ENCODE measurements around the gene LY6G5B.

LY6G5B gene

DNA sequence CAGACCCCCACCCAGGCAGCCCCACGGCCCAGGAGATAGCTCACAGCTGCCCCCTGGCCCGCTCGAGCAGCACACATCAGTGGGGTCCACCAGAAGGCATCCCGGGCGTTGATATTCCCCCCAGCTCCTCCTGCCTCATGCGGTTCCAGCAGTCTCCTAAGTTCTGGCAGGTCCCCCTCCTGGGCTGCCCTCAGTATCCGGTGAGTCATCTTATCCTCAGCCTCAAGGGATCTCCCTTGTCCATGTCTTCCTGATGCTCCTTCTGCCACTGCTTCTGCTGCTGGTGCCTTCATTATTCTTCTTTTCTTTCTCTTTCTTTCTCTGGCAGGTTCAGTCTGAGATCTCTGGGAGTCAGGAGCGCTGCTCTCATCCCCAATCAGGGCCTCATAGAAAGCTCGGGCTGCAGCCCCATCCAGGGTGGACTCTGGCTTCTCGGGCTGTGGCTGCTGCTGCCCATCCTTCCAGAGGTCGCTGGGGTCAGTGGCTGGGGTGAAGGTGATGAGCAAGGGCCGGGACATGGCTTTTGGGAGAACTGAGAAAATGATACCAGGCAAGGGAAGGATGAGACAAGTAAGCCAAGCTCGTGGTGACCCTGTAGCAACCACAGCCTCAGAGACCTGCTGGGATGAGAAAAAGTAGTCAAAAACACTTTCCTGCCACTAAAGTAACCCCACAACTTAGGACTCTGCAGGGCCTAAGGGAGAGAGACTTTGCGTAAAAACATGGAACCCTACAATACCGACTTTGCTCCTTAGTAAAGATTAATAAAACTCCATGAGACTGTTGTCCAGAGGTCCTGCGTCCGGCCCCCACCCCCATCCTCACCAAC lies 5.6 kb upstream of the LY6G5B start:
- DNase-seq: no peak

DNA sequence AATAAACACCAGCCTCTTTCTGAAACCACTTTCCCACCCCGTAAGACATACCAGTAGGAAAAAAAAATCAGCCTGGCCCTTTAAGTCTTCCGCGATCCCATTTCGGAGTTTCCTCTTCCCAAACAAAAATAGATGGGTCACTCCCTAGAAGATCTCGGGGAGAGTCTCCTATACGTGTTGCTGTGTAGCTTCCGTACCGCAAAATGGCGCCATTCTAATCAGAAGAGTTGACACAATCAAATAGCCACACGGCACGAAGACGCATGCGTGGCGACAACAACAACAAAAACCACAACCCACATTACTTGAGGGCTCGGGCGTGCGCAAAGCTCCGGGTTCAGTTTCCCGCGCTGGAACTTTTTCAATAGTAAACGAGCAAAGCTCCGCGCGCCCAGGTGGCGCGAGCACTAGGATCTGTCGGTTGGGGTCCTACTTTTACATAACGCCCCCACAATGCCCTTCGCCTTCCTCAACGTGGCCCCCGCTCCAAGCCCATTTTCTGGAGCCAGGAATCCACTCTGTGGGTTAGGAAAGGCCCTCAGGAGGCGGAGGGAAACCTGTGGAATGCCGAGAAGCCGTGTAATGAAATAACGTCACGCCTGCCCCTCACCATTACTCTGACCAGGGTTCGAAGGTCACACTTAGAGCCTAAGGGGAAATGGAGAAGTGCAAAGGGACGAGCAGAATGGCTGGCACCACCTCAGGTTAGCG lies 4.8 kb upstream of the LY6G5B start, which contains the start of gene GPANK1:
GPANK1 (minus strand) TSS at position 208 of the 711 bp plus-strand sequence. CDS start 519 bp downstream, outside the sequence.
- peak; percentile 93 for DNase-seq

- DNase-seq: peak; percentile 98
Observed at GRCh38 chr6:31665501-31666336, 4.1 kb upstream of the LY6G5B start, which contains the start of gene CSNK2B. CSNK2B (plus strand) TSS chr6:31666080; CDS start chr6:31666832, 752 bp downstream.

DNA sequence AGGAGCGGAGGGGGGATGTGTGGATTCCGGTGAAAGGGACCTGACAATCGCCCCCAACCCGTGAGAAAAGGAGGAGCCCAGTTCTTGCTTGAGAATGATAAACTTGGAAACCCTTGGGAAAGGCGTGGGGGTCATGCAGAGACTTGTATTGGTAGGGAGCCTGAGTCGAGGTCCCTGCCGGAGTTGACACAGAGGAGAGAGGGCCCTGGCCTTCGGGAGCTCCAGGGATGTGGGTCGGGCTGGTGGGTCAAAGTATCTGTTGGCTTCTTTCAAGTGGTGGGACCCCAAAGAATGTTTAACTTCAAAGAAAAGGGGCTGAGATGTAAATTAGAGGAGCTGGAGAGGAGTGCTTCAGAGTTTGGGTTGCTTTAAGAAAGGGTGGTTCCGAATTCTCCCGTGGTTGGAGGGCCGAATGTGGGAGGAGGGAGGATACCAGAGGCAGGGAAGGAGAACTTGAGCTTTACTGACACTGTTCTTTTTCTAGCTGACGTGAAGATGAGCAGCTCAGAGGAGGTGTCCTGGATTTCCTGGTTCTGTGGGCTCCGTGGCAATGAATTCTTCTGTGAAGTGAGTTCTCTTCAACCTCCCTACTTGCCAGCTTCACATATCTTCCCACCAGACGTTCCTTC lies 3.3 kb upstream of the LY6G5B start:
- no peak for DNase-seq

DNA sequence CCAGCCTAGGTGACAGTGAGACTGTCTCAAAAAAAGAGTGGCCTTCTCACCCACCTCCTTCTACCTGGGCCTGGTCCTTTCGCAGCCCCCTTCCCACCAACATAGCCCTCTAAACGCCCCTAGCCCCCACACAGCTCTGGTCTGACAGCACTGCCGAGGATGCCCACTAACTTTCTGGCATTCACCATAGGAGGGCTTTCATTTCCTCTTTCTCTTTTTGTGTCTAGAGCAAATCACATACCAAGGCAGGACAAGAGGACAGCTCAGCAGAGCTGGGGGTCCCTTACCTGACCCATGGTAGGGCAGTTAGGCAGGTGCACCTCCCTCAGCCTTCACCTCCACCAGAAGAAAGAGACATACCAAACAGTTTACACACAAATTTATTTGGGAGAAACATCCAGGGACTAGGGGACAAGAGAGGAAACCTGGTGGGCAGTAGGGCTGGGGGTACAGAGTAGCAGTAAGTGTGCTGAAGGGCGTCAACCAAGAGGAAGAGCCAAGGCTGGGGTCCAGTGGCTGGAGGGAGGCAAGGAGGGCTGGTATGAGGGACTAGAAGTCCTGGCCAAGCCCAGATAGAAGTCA lies 6.6 kb downstream of the LY6G5B start:
- no peak for DNase-seq

GRCh38 chr6:31676904-31677303 lies 7.1 kb downstream of the LY6G5B start:
- no peak for DNase-seq

- no peak for DNase-seq
Observed at GRCh38 chr6:31677955-31678354, 8.2 kb downstream of the LY6G5B start.

- DNase-seq: peak; percentile 77
Observed at GRCh38 chr6:31680226-31681134, 10.7 kb downstream of the LY6G5B start, which contains the start of gene LY6G5C. LY6G5C (minus strand) TSS chr6:31681067; CDS start chr6:31680373, 694 bp downstream.

DNA sequence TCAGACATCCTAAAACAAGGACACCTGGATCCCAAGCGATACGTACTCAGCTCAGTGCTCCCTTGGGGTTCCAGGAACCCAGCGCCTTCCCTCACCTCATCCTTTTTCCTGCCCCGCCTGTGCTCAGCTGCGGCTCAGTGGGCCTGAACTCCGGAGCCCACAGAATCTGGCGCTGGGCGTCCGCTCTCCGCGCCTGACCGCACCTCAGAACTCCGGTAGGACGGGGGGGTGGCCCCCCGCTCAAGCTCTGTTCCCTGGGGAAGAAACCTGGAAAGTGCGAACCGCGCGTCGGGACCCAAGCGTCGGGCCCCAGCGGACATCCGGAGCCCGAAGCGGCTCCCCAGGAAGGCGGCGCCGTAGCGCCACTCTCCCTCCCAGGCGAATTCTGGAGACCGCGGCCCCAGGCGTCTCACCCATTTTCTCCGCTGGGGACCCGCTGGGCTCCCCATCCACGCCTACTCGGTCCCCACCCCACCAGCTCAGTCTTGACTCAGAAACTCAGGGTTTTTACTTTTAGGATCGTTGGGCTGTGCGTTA lies 11.4 kb downstream of the LY6G5B start:
- peak; percentile 67 for DNase-seq

GRCh38 chr6:31683591-31683990 lies 13.8 kb downstream of the LY6G5B start:
- DNase-seq: no peak

- no peak for DNase-seq
Observed at GRCh38 chr6:31686483-31686882, 16.7 kb downstream of the LY6G5B start.

- DNase-seq: no peak
Observed at GRCh38 chr6:31687321-31687720, 17.5 kb downstream of the LY6G5B start.

DNA sequence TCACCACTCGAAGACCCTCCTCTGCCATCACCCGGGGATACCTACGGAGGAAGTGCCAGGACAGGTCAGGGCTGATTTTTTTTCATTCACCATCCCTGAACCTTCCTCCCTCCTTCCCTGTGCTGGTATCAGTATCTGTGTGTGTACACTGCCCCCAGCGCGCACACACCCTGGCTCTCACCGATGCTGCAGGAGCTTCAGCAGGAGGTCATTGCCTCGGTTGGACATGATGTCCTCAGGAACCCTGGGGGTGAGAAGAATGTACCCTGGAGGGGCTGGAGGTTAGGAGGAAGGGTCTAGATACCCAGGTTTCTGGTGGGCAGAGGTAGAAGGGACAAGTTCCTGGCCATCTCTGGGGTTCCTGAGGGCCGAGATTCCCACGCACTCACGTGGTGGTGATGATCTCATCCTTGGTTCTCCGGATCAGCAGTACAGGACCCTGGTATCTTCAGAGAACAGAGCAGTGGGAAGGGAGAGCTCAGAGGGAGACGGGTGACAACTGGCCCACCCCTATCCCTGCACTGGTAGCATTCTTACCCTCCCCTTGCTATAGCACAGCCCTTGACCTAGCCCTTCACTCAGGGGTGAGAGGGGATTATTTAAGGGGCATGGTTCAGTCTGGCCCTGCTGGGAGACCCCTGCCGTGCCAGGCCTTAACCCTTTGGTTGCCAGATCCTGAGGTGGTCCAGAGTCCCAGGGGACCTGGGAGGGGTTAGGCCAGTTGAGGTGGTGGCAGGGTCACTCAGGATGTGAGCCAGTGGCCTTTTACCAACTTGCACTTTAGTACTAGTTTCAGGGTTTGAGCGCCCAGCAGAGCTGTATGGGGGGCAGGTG lies 18.3 kb downstream of the LY6G5B start:
- DNase-seq: no peak

DNA sequence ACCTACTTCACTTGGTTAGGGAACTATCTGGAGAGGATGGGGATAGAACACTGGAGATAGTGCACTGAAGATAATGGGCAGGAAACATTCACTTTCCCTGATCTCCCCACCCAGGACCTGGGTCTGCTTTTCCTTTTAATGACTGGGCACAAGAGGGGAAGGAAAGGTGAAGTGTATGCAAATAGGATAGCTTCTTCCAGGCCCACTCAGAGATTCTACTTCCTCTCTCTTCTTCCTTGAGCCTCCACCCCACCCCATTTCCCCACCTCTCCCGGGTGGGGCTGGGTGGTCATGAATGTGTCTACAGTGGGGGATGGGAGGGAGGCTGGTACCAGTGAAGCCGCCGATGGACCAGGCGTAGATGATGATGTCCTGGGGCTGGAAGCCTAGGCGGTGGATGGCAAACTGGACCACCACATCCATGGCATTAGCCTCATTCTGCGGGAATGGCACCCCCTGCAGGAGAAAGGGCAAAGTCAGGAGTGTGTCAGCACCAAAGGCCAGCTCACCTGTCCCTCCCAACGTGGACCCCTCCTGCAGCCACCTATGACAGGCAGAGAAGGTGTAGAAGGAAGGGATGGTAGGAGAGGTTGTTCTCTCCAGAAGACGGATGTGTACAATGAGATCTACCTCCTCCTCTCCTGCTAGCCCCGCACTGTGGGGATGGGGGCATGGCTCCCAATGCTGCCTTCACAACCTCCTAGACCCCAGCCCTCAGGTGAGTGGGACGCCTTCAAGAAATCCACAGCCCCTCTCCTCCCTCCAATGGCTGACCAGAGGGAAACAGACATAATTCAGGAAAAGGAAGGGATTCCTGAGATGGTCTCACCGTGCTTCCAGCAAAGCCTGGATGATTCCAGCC lies 19.7 kb downstream of the LY6G5B start:
- DNase-seq: peak; percentile 19

- DNase-seq: no peak
Observed at GRCh38 chr6:31690231-31691077, 20.7 kb downstream of the LY6G5B start.

DNA sequence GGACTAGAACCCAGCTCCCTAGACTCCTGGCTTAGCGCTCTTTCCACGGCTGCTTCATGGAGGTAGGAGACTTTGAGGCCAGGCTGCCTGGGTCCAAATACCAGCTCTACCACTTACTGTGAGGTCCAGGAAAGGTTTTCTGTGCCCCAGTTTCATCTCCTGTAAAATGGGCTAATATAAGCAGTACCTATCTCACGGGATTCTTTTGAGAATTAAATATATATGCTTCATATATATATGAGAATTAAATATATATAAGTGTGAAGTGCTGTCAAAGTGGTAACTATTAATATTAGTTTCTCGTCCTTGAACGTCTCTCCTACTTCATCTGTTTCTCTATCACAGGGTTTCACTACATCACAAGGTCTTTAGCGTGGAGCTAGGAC lies 21.3 kb downstream of the LY6G5B start:
- DNase-seq: no peak

DNA sequence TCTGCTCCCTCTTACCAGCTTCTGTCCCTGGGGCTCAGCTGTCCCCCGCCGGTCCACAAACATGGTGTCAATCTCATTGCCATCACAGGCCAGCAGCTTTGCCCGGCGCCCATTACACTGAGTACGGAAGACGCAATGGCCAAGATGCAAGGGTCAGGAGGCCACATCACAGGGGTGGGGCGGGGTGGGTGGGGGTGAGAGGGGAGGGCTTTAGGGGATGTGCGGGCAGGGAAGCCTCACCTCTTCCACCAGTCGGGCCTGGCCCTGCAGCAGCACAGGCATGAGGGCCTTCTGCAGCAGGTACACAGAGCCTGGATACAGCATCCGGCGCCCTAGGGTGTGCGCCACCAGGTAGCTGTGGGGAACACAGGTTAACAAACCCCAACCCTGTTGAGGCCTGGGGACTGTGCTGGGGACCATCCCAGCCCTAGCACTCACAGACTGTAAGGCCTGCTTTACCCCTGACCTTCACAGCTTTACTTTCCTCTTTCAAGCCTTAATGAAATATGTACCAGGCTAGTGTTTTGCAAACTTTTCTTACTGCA lies 21.9 kb downstream of the LY6G5B start:
- DNase-seq: no peak
